K562 (cell line): Measurements from ENCODE around the gene ZFYVE27. TPM values are rescaled to one million over a fixed set of nuclear protein-coding genes. Genes with fewer than 3 reads are reported as not detected.
A peak's percentile ranks its signal among the peaks of the same experiment; 100 is the strongest.

Source experiments
- ATAC-seq: fragments of 200-7000 bp; cut with Tn5 transposase; 3 replicates; pipeline ENCODE4 v1.9.1; 2020; ENCODE audit warnings: moderate library complexity
- BruUV-seq: library from RNA; stranded (reverse); fragments of 400-500 nt; replicated peaks from 2 replicates; lab custom pipeline; 2021; lab: Mats Ljungman, UMichigan
- CTCF ChIA-PET: fragments of 300-600 bp; formaldehyde crosslinking; extraction: SDS; loops from one replicate; lab custom pipeline; 2021; ENCODE audit warnings: low intra/inter-chr PET ratio; lab: Yijun Ruan, JAX
- POLR2A ChIA-PET: fragments of 300-600, 350-650 bp; sonication (Branson Sonifier 250); formaldehyde crosslinking; extraction: SDS; loops from one replicate; lab custom pipeline; 2021; ENCODE audit warnings: antibody characterized with exemption, inconsistent platforms; lab: Yijun Ruan, JAX
- DNase-seq, 4 experiments: peaks; one replicate each; pipeline versions ENCODE4 v3.0.0 to v3.0.0-alpha.2; 2011 to 2018; ENCODE audit warnings: low spot score in 3 of 4, mixed read lengths in 3 of 4; ENCODE audit errors: extremely low read depth in 1 of 4
- FAIRE-seq: peaks from 2 replicates; lab custom pipeline; 2011; peaks lifted over from hg19 to GRCh38; lab: Jason Lieb, UNC
- H2AFZ ChIP-seq: 2 replicates; pipeline ENCODE4 v1.6.0; 2011; ENCODE audit warnings: low read depth, low read length, control low read depth, inconsistent platforms
- H3K27ac ChIP-seq: fragments of 200-600 bp; 3 replicates; pipeline ENCODE4 v1.8.0; 2011; ENCODE audit warnings: low read depth, mild to moderate bottlenecking, control low read depth, inconsistent platforms, low read length, moderate library complexity, mixed read lengths; ENCODE audit errors: extremely low read depth
- H3K27me3 ChIP-seq, 2 experiments: fragments of 300-600 bp in 1 of 2; 2 replicates in 1 of 2; 3 replicates in 1 of 2; pipeline versions ENCODE4 v1.6.0 to v1.8.0; 2011; ENCODE audit warnings: inconsistent platforms in 2 of 2, low read length in 2 of 2, mild to moderate bottlenecking in 1 of 2, mixed read lengths in 1 of 2, moderate library complexity in 1 of 2; ENCODE audit not compliant: control insufficient read depth in 2 of 2, insufficient read depth in 2 of 2
- H3K36me3 ChIP-seq: fragments of 300-600 bp; 3 replicates; pipeline ENCODE4 v1.8.0; 2011; ENCODE audit warnings: mild to moderate bottlenecking, low read length, inconsistent platforms; ENCODE audit not compliant: control insufficient read depth, insufficient read depth
- H3K4me1 ChIP-seq, 2 experiments: fragments of 200-600 bp in 1 of 2; replicated peaks in 1 of 2; 2 replicates in 1 of 2; 3 replicates in 1 of 2; pipeline versions ENCODE4 v1.5.1 to v1.8.0; 2011; ENCODE audit warnings: inconsistent platforms in 2 of 2, low read length in 2 of 2, mild to moderate bottlenecking in 1 of 2, mixed read lengths in 1 of 2, moderate library complexity in 1 of 2; ENCODE audit not compliant: control insufficient read depth in 2 of 2, insufficient read depth in 2 of 2
- H3K4me2 ChIP-seq: 2 replicates; pipeline ENCODE4 v1.6.1; 2011; ENCODE audit warnings: low read length, control low read depth, inconsistent platforms, mixed read lengths; ENCODE audit not compliant: insufficient read depth
- H3K4me3 ChIP-seq: fragments of 200-600 bp; sonication (generic), shearing (Covaris generic); 2 replicates; pipeline ENCODE4 v1.5.1; 2016; ENCODE audit warnings: control low read depth, inconsistent platforms
- H3K79me2 ChIP-seq: fragments of 200-600 bp; 3 replicates; pipeline ENCODE4 v1.8.0; 2011; ENCODE audit warnings: low read length, inconsistent platforms; ENCODE audit not compliant: control insufficient read depth, insufficient read depth
- H3K9ac ChIP-seq, 2 experiments: 2 replicates each; pipeline versions ENCODE4 v1.6.0 to v1.6.1; 2011; ENCODE audit warnings: low read depth in 2 of 2, low read length in 2 of 2, control low read depth in 1 of 2, inconsistent platforms in 1 of 2, mild to moderate bottlenecking in 1 of 2, mixed read lengths in 1 of 2; ENCODE audit not compliant: insufficient read depth in 1 of 2
- H3K9me1 ChIP-seq: one replicate; pipeline ENCODE4 v1.6.0; 2011; ENCODE audit warnings: inconsistent platforms, mild to moderate bottlenecking, low read length, moderate library complexity; ENCODE audit not compliant: control insufficient read depth, insufficient read depth
- H3K9me3 ChIP-seq: replicated peaks from 2 replicates; pipeline ENCODE4 v1.5.1; 2011; ENCODE audit warnings: low read depth, low read length, inconsistent platforms; ENCODE audit not compliant: control insufficient read depth, insufficient read depth
- H4K20me1 ChIP-seq: replicated peaks from 2 replicates; pipeline ENCODE4 v1.6.1; 2011; ENCODE audit warnings: low read length, inconsistent platforms, mixed read lengths; ENCODE audit not compliant: control insufficient read depth, insufficient read depth
- ATF1 ChIP-seq, 2 experiments: fragments of 450-650 bp in 1 of 2; IDR thresholded peaks; 2 replicates each; pipeline ENCODE4 v1.6.1; 2016; ENCODE audit warnings: missing compliant biosample characterization in 1 of 2, missing genetic modification characterization in 1 of 2
- BRCA1 ChIP-seq, 2 experiments: fragments of 450-650 bp in 1 of 2; sonication (generic) in 1 of 2; formaldehyde crosslinking in 1 of 2; IDR thresholded peaks; 2 replicates each; pipeline versions ENCODE4 v1.5.0 to v1.6.1; 2017 to 2020; ENCODE audit warnings: mild to moderate bottlenecking in 1 of 2, missing genetic modification reagents in 1 of 2
- E2F3 ChIP-seq: fragments of 250-450 bp; sonication (Bioruptor Pico); IDR thresholded peaks from 2 replicates; pipeline ENCODE4 v1.4.0; 2020; ENCODE audit warnings: mild to moderate bottlenecking
- JUNB ChIP-seq: fragments of 450-650 bp; formaldehyde crosslinking; conservative IDR thresholded peaks from 2 replicates; pipeline ENCODE4 v1.4.0; 2020; ENCODE audit warnings: mild to moderate bottlenecking
- RBBP5 ChIP-seq: fragments of 200-600 bp; sonication (generic); IDR thresholded peaks from 2 replicates; pipeline ENCODE4 v1.6.1; 2012; ENCODE audit warnings: borderline replicate concordance, mild to moderate bottlenecking, low read length, control low read depth, inconsistent platforms; ENCODE audit not compliant: insufficient read depth, poor library complexity, severe bottlenecking
- TFAM ChIP-seq: fragments of 250-450 bp; sonication (Bioruptor Pico); conservative IDR thresholded peaks from 2 replicates; pipeline ENCODE4 v1.5.0; 2021; ENCODE audit warnings: mild to moderate bottlenecking, moderate library complexity
- ZNF695 ChIP-seq: fragments of 450-650 bp; formaldehyde crosslinking; IDR thresholded peaks from 2 replicates; pipeline ENCODE4 v1.4.0; 2020; ENCODE audit warnings: mild to moderate bottlenecking, moderate library complexity
- WGBS: fragments of 100-300 bp; shearing (Covaris generic); methylation state at CpG from one replicate; pipeline ENCODE4 v1.1.6; 2016; ENCODE audit warnings: low coverage, mixed read lengths; ENCODE audit not compliant: insufficient coverage; ENCODE audit errors: missing lambda C conversion rate; 5-methylcytosine and 5-hydroxymethylcytosine counted together
- in situ Hi-C: fragments of 300-500 bp; cut with MboI; formaldehyde crosslinking; loops from 4 replicates; pipeline ENCODE4 v1.15.0; 2018; ENCODE audit warnings: inconsistent platforms, mixed read lengths
- intact Hi-C: fragments of 100-400 bp; cut with micrococcal nuclease; formaldehyde crosslinking; loops from 2 replicates; pipeline ENCODE4 v1.14.2; 2022
- polyA plus RNA-seq, 8 experiments: library from polyadenylated mRNA; depleted of rRNA in 4 of 8; stranded (reverse) in 5 of 8; unstranded in 3 of 8; fragments of >200 nt; fragmentation: Nextera tagmentation in 2 of 8; fragmentation: Illumina TruSeq in 1 of 8; extraction: Ambion mirVana in 2 of 8; extraction: Trizol in 1 of 8; gene quantifications; 2 replicates each; pipeline versions ENCODE4 v1.2.1 to v1.2.3, GENCODE V29; 2011 to 2014; ENCODE audit warnings: inconsistent platforms in 1 of 8, missing spikeins in 1 of 8
- total RNA-seq, 7 experiments: library from RNA; depleted of rRNA in 6 of 7; stranded (reverse); fragments of >200 nt in 6 of 7; fragmentation: Illumina TruSeq in 2 of 7; extraction: Trizol in 2 of 7; gene quantifications; 2 replicates each; pipeline versions ENCODE4 v1.2.1 to v1.2.3, GENCODE V29; 2011 to 2021; ENCODE audit warnings: low replicate concordance in 1 of 7
- TF ChIP-seq, protein P1 (sequence below): fragments of 450-650 bp; IDR thresholded peaks from 2 replicates; pipeline ENCODE4 v1.6.1; 2017; ENCODE audit warnings: antibody characterized with exemption, mild to moderate bottlenecking

The ZFYVE27 gene
- total and polyA plus RNA-seq, 9 of the 15 experiments (the other 6 are each of a cell fraction or from before 2014, with no cell fraction given) = 0.81 to 21.9 (median 15.3) TPM

DNA sequence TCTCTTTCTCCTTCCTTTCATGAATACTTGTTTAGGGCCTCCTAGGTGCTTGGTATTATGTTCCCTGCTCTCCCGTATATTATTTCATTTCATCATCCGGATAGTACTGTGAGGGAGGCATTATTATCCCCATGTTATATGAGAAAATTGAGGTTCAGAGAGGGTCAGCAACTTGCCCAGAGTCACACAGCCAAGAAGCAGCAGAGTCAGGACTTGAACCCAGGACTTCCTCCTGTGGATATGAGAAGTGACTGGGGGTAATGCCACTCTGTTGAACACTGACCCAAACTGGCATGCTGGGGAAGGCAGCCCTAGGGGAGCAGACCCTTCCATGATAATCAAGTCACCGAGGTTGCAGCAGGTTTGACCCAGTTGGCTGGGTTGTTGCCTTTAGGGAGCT, 43.0 kb downstream of the ZFYVE27 start (continued):
- TF ChIP-seq RBBP5 (no peak), TFAM (CRISPR knock-in tag) (no peak), ZNF695 (CRISPR knock-in tag) (no peak), ATF1 (CRISPR knock-in tag; IDR thresholded peaks at IDR 0.05) (no peak), ATF1 (tag; IDR thresholded peaks at IDR 0.05) (no peak)

DNA sequence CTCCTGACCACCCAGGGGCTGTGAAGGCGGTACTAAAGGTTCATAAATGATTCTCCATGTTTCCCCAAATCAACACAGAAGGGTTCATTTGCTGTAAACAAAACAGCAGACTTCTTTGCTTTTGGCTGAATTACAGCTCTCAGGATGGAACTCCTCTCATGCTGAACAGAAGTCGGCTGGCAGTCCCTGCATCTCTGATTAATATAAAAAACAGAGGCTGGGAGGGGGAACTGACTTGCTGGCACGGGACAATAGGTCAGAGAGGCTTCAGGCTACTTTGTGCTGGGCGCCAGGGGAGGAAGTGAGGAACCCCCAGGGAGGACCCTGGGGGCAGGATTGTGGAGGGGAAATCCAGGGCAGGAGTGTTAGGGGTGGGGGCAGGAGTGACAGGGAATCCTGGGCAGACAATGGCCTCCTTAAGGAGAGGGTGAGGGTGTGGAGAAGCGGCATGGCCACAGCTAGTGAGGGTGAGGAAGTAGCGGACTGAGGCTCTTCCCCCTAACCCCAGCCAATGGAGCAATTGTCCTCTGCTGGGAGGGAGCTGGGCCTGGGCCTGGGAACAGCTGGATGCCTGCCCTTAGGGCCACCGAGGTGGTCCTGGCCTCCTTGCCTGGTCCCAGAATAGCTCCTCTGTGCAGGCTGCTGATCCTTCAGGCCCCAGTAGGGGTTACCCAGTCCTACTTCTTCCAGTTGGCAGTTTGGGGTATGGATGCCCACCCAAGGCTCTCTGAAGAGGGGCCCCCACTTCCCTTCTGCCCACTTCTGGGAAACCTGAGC, 44.1 kb downstream of the ZFYVE27 start:
- H3K4me2 ChIP-seq = no peak overlapping the region
- ChIA-PET CTCF (interaction anchor here (0.5 kb wide), 1 partner anchor 13 kb away, joined by 3 read pairs; no protein-coding TSS in a partner anchor), POLR2A (interaction anchor here (0.6 to 1.1 kb wide), 6 partner anchors 13 to 213 kb away, joined by 3 to 4 read pairs (median 3); no protein-coding TSS in a partner anchor)
- in situ Hi-C loops = no loop called here
- peak overlapping the region; percentile 16; the same call in 1 of the 2 replicates for H2AFZ ChIP-seq
- H3K27ac ChIP-seq = no peak overlapping the region
- intact Hi-C loops = no loop called here
- H3K9me3 ChIP-seq = no peaks in the 10 kb centered on the region
- H3K27me3 ChIP-seq = no peaks in the 10 kb centered on the region
- no peaks in the 10 kb centered on the region for H3K79me2 ChIP-seq
- WGBS = 68% methylated on average over 5 of the region's 7 CpGs
- no peaks in the 10 kb centered on the region for H3K36me3 ChIP-seq
- FAIRE-seq (no peak), DNase-seq (no peak), ATAC-seq (peak; percentile 44)
- no peaks in the 10 kb centered on the region for H3K9me1 ChIP-seq
- H3K9ac ChIP-seq = peak overlapping the region in 1 of 2 experiments; percentile 36; a peak in 1 of 4 replicates
- no peaks in the 10 kb centered on the region for H4K20me1 ChIP-seq
- no peak overlapping the region for H3K4me3 ChIP-seq
- no TSS peak for BruUV-seq
- no peak for TF ChIP-seq E2F3 (CRISPR knock-in tag)
- TF ChIP-seq BRCA1 (IDR thresholded peaks at IDR 0.05) = no peak
- no peak for TF ChIP-seq BRCA1 (CRISPR knock-in tag; IDR thresholded peaks at IDR 0.05)
- TF ChIP-seq JUNB (CRISPR knock-in tag) = no peak
- TF ChIP-seq, protein P1, sequence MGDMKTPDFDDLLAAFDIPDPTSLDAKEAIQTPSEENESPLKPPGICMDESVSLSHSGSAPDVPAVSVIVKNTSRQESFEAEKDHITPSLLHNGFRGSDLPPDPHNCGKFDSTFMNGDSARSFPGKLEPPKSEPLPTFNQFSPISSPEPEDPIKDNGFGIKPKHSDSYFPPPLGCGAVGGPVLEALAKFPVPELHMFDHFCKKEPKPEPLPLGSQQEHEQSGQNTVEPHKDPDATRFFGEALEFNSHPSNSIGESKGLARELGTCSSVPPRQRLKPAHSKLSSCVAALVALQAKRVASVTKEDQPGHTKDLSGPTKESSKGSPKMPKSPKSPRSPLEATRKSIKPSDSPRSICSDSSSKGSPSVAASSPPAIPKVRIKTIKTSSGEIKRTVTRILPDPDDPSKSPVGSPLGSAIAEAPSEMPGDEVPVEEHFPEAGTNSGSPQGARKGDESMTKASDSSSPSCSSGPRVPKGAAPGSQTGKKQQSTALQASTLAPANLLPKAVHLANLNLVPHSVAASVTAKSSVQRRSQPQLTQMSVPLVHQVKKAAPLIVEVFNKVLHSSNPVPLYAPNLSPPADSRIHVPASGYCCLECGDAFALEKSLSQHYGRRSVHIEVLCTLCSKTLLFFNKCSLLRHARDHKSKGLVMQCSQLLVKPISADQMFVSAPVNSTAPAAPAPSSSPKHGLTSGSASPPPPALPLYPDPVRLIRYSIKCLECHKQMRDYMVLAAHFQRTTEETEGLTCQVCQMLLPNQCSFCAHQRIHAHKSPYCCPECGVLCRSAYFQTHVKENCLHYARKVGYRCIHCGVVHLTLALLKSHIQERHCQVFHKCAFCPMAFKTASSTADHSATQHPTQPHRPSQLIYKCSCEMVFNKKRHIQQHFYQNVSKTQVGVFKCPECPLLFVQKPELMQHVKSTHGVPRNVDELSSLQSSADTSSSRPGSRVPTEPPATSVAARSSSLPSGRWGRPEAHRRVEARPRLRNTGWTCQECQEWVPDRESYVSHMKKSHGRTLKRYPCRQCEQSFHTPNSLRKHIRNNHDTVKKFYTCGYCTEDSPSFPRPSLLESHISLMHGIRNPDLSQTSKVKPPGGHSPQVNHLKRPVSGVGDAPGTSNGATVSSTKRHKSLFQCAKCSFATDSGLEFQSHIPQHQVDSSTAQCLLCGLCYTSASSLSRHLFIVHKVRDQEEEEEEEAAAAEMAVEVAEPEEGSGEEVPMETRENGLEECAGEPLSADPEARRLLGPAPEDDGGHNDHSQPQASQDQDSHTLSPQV = no peak
- H3K4me1 ChIP-seq = peaks cover 3 to 26% of the 10 kb centered on the region in 2 experiments; a peak in 4 of 5 replicates
